Upper lobe of left lung (tissue), 4 donors: ENCODE results near the gene ATP1A1.
A peak's percentile ranks its signal among the peaks of the same experiment; 100 is the strongest.

Experiments used
- CTCF ChIP-seq, 6 experiments: fragments of 450-650 bp in 4 of 6; fragments of 200-600 bp in 2 of 6; sonication (generic) in 2 of 6; IDR thresholded peaks; one replicate each; pipeline ENCODE4 v1.5.1; 2016 to 2019; ENCODE audit warnings: antibody characterized with exemption in 6 of 6
- EP300 ChIP-seq, 4 donors: sonication (generic); formaldehyde crosslinking; IDR thresholded peaks; one replicate each; pipeline ENCODE4 v1.5.1; 2017; ENCODE audit warnings: antibody characterized with exemption in 4 of 4, control low read depth in 2 of 4
- POLR2A ChIP-seq, 4 donors: fragments of 450-650 bp; IDR thresholded peaks; one replicate each; pipeline ENCODE4 v1.5.1; 2016 to 2017; ENCODE audit warnings: antibody characterized with exemption in 4 of 4, mild to moderate bottlenecking in 2 of 4
- POLR2AphosphoS5 ChIP-seq, 2 donors: sonication (generic); formaldehyde crosslinking; IDR thresholded peaks; one replicate each; pipeline ENCODE4 v1.5.1; 2017; ENCODE audit warnings: antibody characterized with exemption in 2 of 2

- TF ChIP-seq EP300 (IDR thresholded peaks at IDR 0.05), result peak; percentile 47 to 98 (median 81)
- TF ChIP-seq CTCF (IDR thresholded peaks at IDR 0.05), result no peak
- TF ChIP-seq POLR2AphosphoS5 (IDR thresholded peaks at IDR 0.05), result peak; percentile 80 to 91
- TF ChIP-seq POLR2A (IDR thresholded peaks at IDR 0.05), result peak in 3 of 4 donors; percentile 45 to 87 (median 68)
These were observed 3.1 kb downstream of the ATP1A1 start for GRCh38 chr1:116375887-116376728.
